Measurements from ENCODE around the gene ABCA6.

ABCA6 gene

DNA sequence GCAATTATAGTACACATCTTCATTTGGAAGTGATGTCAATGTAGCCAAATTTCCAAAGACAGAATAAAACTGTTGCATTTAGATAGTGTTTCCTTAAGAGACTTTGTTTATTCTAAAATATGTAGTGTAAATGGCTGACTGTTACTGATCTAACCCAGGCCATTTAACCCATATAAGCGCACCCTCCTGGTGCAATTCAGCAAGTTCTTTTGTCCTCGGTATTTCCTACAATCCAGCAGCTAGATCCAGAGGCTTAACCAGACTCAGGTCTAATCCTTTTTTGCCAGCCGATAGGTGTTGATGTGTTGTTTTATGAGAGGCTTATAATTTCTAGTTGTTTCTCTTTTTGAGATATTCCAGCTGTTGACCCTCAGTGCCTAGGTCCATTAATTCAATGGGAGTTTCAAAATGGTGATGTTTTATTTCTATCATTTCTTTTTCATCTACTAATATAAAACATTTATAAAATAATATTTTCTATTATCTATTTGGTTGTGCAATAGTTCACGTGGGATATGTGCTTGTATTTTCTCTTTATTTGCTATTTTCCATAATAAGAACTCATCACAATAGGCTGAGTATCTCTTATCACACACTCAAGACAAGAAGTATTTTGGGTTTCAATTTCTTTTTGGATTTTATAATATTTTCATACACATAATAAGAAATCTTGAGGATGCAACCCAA, 95.4 kb downstream of the ABCA6 start:
- DNase-seq: no peak

DNA sequence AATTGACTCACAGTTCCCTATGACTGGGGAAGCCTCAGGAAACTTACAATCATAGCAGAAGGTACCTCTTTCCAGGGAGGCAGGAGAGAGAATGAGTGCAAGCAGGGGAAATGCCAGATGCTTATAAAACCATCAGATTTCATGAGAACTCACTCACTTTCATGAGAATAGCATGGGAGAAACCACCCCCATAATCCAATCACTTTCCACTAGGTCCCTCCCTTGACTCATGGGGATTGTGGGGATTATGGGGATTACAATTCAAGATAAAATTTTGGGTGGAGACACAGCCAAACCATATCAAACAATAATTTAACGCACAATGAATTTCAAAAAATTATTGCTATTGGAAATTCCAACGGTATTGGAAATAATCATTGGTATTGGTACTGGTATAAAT, 96.0 kb downstream of the ABCA6 start:
- DNase-seq: no peak

DNA sequence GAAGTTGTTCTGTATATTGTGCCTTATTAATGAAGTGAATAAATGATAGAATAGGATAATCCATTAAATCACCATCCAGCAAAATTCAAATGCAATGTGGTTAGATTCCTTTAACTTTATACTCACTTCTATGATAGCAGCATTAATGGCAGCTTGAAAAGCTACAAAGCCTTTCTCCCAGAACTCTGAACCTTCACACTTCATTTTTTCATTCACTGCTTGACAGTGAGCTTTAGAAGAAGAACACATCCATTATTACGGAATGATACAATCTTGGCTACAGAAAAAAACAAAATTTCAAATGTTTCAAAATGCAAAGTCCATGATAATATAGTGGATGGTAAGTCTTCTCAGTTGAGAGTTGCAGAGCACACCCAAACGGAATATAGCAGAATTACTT, 97.3 kb downstream of the ABCA6 start:
- no peak for DNase-seq

DNA sequence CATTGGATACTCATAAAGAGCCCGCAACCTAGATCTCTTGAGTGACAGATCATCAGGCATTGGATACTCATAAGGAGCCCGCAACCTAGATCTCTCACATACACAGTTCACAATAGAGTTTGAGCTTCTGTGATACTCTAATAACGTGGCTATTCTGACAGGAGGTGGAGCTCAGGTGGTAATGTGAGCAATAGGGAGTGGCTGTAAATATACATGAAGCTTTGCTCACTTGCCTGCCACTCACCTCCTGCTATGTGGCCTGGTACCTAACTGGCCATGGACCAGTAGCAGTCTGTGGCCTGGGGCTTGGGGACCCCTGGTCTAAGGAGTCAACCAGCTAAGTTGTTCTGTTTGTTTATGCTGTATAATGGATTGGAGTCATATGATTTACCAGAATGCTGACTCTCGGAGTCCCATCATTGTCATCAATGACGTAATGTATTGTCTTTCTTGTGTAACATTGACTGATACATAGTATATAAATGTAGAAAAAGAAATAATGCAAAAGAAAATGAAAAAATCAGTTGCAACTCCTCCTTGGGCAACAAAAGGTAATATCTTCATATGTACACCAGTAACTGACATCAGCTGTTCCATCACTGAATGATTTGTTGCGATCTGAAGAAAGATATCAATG, 98.5 kb downstream of the ABCA6 start:
- DNase-seq: no peak

DNA sequence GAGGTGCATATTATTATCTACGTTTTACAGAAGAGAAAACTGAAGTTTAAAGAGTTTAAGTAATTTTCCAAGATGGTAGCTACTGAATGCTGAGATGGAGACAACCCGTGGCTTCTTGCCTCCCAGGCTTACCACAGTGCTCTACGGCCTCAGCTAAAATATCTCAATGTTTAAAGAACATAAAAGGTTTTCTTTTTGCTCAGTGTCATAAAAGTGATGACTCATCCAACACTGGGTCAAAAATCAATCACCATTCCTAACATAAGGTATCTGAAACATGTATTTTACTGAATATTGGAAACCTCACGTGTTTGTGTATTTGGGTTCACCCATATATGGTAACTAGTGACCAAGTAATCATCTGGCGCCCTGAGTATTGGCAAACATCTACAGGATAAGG, 99.4 kb downstream of the ABCA6 start:
- DNase-seq: no peak

DNA sequence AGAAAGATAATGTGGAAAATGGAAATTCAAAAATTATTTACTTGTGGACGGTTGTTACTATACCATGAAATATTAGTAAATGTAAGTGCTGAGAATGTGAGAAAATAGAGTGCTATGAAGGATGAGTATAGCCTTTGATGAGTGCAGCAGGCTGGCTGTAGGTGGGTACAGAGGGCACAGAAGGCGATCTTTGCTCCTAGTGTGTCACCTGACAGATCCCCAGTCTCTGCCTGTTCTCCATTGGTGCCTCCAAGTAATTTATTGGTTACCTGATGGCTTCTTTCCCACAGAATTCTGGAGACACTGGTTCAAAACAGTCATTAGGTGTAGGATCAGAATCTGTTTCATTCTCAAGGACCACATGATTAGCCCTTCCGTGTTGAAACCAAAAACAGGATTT, 109.9 kb downstream of the ABCA6 start:
- DNase-seq: no peak

DNA sequence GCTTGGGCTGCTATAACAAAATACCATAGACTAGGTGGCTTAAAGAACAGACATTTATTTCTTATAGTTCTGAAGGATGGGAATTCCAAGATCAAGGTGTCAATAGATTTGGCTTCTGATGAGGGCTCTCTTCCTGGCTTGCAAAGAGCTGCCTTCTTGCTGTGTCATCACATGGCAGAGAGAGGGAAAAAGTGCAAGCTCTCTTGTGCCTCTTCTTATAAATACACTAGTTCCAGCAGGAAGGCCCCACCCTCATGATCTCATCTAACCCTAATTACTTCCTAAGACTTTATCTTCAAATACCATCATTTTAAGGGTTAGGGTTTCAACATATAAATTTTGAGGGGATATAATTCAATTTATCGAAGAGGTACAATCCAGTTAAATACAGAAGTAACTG, 111.5 kb downstream of the ABCA6 start:
- DNase-seq: no peak

All from T-helper 9 cell (primary cell).